Stomach (tissue), 9 donors: Measurements from ENCODE around the gene GPN2. TPM values are rescaled to one million over a fixed set of nuclear protein-coding genes. Genes with fewer than 3 reads are reported as not detected.

ENCODE experiments used
- DNase-seq, 2 donors: peaks; one replicate each; pipeline versions ENCODE4 v3.0.0 to v3.0.0-alpha.2; 2013 to 2019
- H3K27ac ChIP-seq, 5 donors: fragments of 200-600 bp in 4 of 5; sonication (generic) in 4 of 5; one replicate each; pipeline ENCODE4 v1.5.1; 2013 to 2019; ENCODE audit warnings: mild to moderate bottlenecking in 1 of 5, moderate library complexity in 1 of 5
- H3K27me3 ChIP-seq, 3 donors: fragments of 200-600 bp; sonication (generic); one replicate each; pipeline ENCODE4 v1.5.1; 2017 to 2019; ENCODE audit warnings: mixed run types in 1 of 3
- H3K36me3 ChIP-seq, 4 donors: fragments of 200-600 bp; sonication (generic); 1 replicate in 3 of 4; 2 replicates in 1 of 4; pipeline ENCODE4 v1.5.1; 2016 to 2019
- H3K4me1 ChIP-seq, 4 donors: fragments of 200-600 bp; sonication (generic); one replicate each; pipeline ENCODE4 v1.5.1; 2016 to 2019
- H3K4me3 ChIP-seq, 4 donors: fragments of 200-600 bp; sonication (generic) in 3 of 4; one replicate each; pipeline ENCODE4 v1.5.1; 2016 to 2019; ENCODE audit warnings: mild to moderate bottlenecking in 1 of 4
- H3K9me3 ChIP-seq, 4 donors: fragments of 200-600 bp; sonication (generic); one replicate each; pipeline ENCODE4 v1.5.1; 2016 to 2019
- CTCF ChIP-seq, 7 experiments: fragments of 450-650 bp in 4 of 7; fragments of 200-600 bp in 3 of 7; sonication (generic) in 3 of 7; IDR thresholded peaks; one replicate each; pipeline ENCODE4 v1.5.1; 2016 to 2019; ENCODE audit warnings: antibody characterized with exemption in 7 of 7, control low read depth in 2 of 7, mild to moderate bottlenecking in 1 of 7
- EP300 ChIP-seq: sonication (generic); formaldehyde crosslinking; IDR thresholded peaks from one replicate; pipeline ENCODE4 v1.6.1; 2017; ENCODE audit warnings: antibody characterized with exemption
- POLR2A ChIP-seq, 4 donors: fragments of 450-650 bp; IDR thresholded peaks; one replicate each; pipeline ENCODE4 v1.6.1; 2016; ENCODE audit warnings: antibody characterized with exemption in 4 of 4, control low read depth in 2 of 4, mild to moderate bottlenecking in 1 of 4, moderate library complexity in 1 of 4
- POLR2AphosphoS5 ChIP-seq, 3 donors: sonication (generic); formaldehyde crosslinking; IDR thresholded peaks; one replicate each; pipeline ENCODE4 v1.6.1; 2016; ENCODE audit warnings: antibody characterized with exemption in 3 of 3
- WGBS, 5 donors: extraction: QIAGEN DNeasy Blood & Tissue Kit in 3 of 5; methylation state at CpG; one replicate each; pipeline versions ENCODE4 v1.1.5 to v1.1.7; 2013 to 2018; 5-methylcytosine and 5-hydroxymethylcytosine counted together
- intact Hi-C: fragments of 100-400 bp; cut with DNase I; formaldehyde crosslinking; loops from one replicate; pipeline ENCODE4 v1.15.1; 2023; ENCODE audit warnings: low total_unique reads
- polyA plus RNA-seq, 3 donors: library from polyadenylated mRNA; stranded (reverse); fragments of 200-250 nt; gene quantifications; one replicate each; pipeline ENCODE4 v1.2.3, GENCODE V29; 2013
- total RNA-seq, 5 donors: library from RNA; depleted of rRNA; stranded (reverse); fragments of >200 nt; gene quantifications; one replicate each; pipeline versions ENCODE4 v1.1.0 to v1.2.3, GENCODE V29; 2014 to 2016
- donor health status: healthy with polysubstance abuse.
- donor health status: Bipolar disorder and iron deficiency.
- donor health status: healthy.

Gene GPN2
- total and polyA plus RNA-seq, 8 donors: 5.4 to 66.3 (median 12.3) TPM

- intact Hi-C loops: no loop called here
- Histone ChIP-seq H3K4me3 (no peak overlapping the region), H3K36me3 (peaks cover 15 to 59% (median 56%) of the 10 kb centered on the region in 4 donors), H3K9me3 (no peaks in the 10 kb centered on the region), H3K4me1 (peaks cover 0 to 36% (median 0%) of the 10 kb centered on the region in 4 donors), H3K27me3 (no peaks in the 10 kb centered on the region), H3K27ac (no peak overlapping the region)
- no peak for DNase-seq
- 84 to 93% (median 88%) methylated on average over 4 to 8 of the region's 8 CpGs for WGBS, 5 donors
- no peak for TF ChIP-seq CTCF (IDR thresholded peaks at IDR 0.05)
- TF ChIP-seq POLR2A (IDR thresholded peaks at IDR 0.05): no peak
- no peak for TF ChIP-seq POLR2AphosphoS5 (IDR thresholded peaks at IDR 0.05)
- TF ChIP-seq EP300: no peak
Measured at GRCh38 chr1:26857473-26858060, 32.5 kb downstream of the GPN2 start.

- no peaks in the 10 kb centered on the region for H3K27me3 ChIP-seq
- H3K36me3 ChIP-seq: peaks cover 19 to 67% (median 64%) of the 10 kb centered on the region in 4 donors
- intact Hi-C loops: no loop called here
- TF ChIP-seq CTCF (IDR thresholded peaks at IDR 0.05) (no peak), EP300 (no peak), POLR2A (IDR thresholded peaks at IDR 0.05) (no peak), POLR2AphosphoS5 (IDR thresholded peaks at IDR 0.05) (no peak)
- H3K27ac ChIP-seq: no peak overlapping the region
- whole genome bisulfite sequencing, 5 donors: 74 to 89% (median 86%) methylated on average over 20 to 21 of the region's 21 CpGs
- no peak overlapping the region for H3K4me3 ChIP-seq
- peak in 1 of 2 donors; percentile 23 for DNase-seq
- H3K4me1 ChIP-seq: peaks cover 0 to 29% (median 0%) of the 10 kb centered on the region in 4 donors
- no peaks in the 10 kb centered on the region for H3K9me3 ChIP-seq
Measured at GRCh38 chr1:26856604-26857469, 33.2 kb downstream of the GPN2 start.

GRCh38 chr1:26856181-26856580, 33.9 kb downstream of the GPN2 start:
- no peak overlapping the region for H3K27ac ChIP-seq
- no peaks in the 10 kb centered on the region for H3K9me3 ChIP-seq
- TF ChIP-seq CTCF (IDR thresholded peaks at IDR 0.05) (no peak), EP300 (no peak), POLR2A (IDR thresholded peaks at IDR 0.05) (no peak), POLR2AphosphoS5 (IDR thresholded peaks at IDR 0.05) (no peak)
- H3K4me3 ChIP-seq: no peak overlapping the region
- peaks cover 26 to 73% (median 70%) of the 10 kb centered on the region in 4 donors for H3K36me3 ChIP-seq
- H3K27me3 ChIP-seq: no peaks in the 10 kb centered on the region
- peaks cover 0 to 25% (median 0%) of the 10 kb centered on the region in 4 donors for H3K4me1 ChIP-seq
- intact Hi-C loops: no loop called here
- WGBS, 5 donors: 84 to 96% (median 92%) methylated on average over 10 to 11 of the region's 11 CpGs
- no peak for DNase-seq

GRCh38 chr1:26855636-26856035, 34.4 kb downstream of the GPN2 start:
- peaks cover 0 to 25% (median 0%) of the 10 kb centered on the region in 4 donors for H3K4me1 ChIP-seq
- DNase-seq: no peak

More at GRCh38 chr1:26855636-26856035, 34.4 kb downstream of the GPN2 start:
- intact Hi-C loops: no loop called here
- Histone ChIP-seq H3K36me3 (peaks cover 31 to 79% (median 76%) of the 10 kb centered on the region in 4 donors), H3K9me3 (no peaks in the 10 kb centered on the region), H3K4me3 (no peak overlapping the region), H3K27me3 (no peaks in the 10 kb centered on the region), H3K27ac (no peak overlapping the region)
- TF ChIP-seq POLR2AphosphoS5 (IDR thresholded peaks at IDR 0.05) (no peak), CTCF (IDR thresholded peaks at IDR 0.05) (no peak), EP300 (no peak), POLR2A (IDR thresholded peaks at IDR 0.05) (no peak)
- WGBS, 5 donors: 79 to 95% (median 85%) methylated on average over 4 of the region's 4 CpGs
